ENCODE results near the gene HHLA2.

GRCh38 chr3:108251265-108251664 is 45.1 kb upstream of the HHLA2 start:
- TF ChIP-seq, protein P1, sequence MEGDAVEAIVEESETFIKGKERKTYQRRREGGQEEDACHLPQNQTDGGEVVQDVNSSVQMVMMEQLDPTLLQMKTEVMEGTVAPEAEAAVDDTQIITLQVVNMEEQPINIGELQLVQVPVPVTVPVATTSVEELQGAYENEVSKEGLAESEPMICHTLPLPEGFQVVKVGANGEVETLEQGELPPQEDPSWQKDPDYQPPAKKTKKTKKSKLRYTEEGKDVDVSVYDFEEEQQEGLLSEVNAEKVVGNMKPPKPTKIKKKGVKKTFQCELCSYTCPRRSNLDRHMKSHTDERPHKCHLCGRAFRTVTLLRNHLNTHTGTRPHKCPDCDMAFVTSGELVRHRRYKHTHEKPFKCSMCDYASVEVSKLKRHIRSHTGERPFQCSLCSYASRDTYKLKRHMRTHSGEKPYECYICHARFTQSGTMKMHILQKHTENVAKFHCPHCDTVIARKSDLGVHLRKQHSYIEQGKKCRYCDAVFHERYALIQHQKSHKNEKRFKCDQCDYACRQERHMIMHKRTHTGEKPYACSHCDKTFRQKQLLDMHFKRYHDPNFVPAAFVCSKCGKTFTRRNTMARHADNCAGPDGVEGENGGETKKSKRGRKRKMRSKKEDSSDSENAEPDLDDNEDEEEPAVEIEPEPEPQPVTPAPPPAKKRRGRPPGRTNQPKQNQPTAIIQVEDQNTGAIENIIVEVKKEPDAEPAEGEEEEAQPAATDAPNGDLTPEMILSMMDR (IDR thresholded peaks at IDR 0.05): no peak
- no peak for TF ChIP-seq POLR2A (IDR thresholded peaks at IDR 0.05)

Data from body of pancreas (tissue), 4 donors.